Ovary (tissue), 9 donors: ENCODE data around the gene SDHD. TPM values are rescaled to one million over a fixed set of nuclear protein-coding genes. Genes with fewer than 3 reads are reported as not detected.

Experiments
- DNase-seq, 5 donors: peaks; one replicate each; pipeline ENCODE4 v3.0.0-alpha.2; 2019 to 2020
- H3K27ac ChIP-seq, 2 donors: fragments of 200-600 bp; one replicate each; pipeline versions ENCODE4 v1.5.1 to v1.8.0; 2019 to 2022
- H3K27me3 ChIP-seq: fragments of 200-600 bp; one replicate; pipeline ENCODE4 v1.8.0; 2022
- H3K36me3 ChIP-seq: fragments of 200-600 bp; sonication (generic); one replicate; pipeline ENCODE4 v1.5.1; 2019
- H3K4me1 ChIP-seq: one replicate; pipeline ENCODE4 v1.8.1; 2013; ENCODE audit warnings: mild to moderate bottlenecking, moderate library complexity; ENCODE audit not compliant: insufficient read depth
- H3K4me3 ChIP-seq: fragments of 200-600 bp; sonication (generic); one replicate; pipeline ENCODE4 v1.5.1; 2017
- H3K9me3 ChIP-seq, 2 donors: fragments of 200-600 bp in 1 of 2; sonication (generic) in 1 of 2; one replicate each; pipeline versions ENCODE4 v1.5.1 to v1.8.1; 2013 to 2019; ENCODE audit warnings: mild to moderate bottlenecking in 1 of 2, moderate library complexity in 1 of 2
- CTCF ChIP-seq, 3 donors: fragments of 450-650 bp in 2 of 3; fragments of 200-600 bp in 1 of 3; IDR thresholded peaks; one replicate each; pipeline versions ENCODE4 v1.5.1 to v1.8.0; 2016 to 2022; ENCODE audit warnings: antibody characterized with exemption in 3 of 3, mild to moderate bottlenecking in 1 of 3
- EP300 ChIP-seq: sonication (generic); formaldehyde crosslinking; IDR thresholded peaks from one replicate; pipeline ENCODE4 v1.6.1; 2017; ENCODE audit warnings: antibody characterized with exemption
- POLR2A ChIP-seq: fragments of 450-650 bp; IDR thresholded peaks from one replicate; pipeline ENCODE4 v1.6.1; 2017; ENCODE audit warnings: antibody characterized with exemption, mild to moderate bottlenecking, moderate library complexity
- WGBS, 3 donors: extraction: QIAGEN DNeasy Blood & Tissue Kit in 1 of 3; methylation state at CpG; one replicate each; pipeline versions ENCODE4 v1.1.5 to v1.1.7; 2013 to 2017; 5-methylcytosine and 5-hydroxymethylcytosine counted together
- intact Hi-C, 4 donors: fragments of 100-400 bp; cut with DNase I; formaldehyde crosslinking; loops; one replicate each; pipeline versions ENCODE4 v1.11.0 to v1.15.1; 2022 to 2023
- polyA plus RNA-seq, 2 donors: library from polyadenylated mRNA; stranded (reverse); fragments of 200-250 nt in 1 of 2; fragments of 350-450 nt in 1 of 2; fragmentation: Illumina TruSeq in 1 of 2; extraction: RNeasy Lipid Tissue Mini Kit (QIAGEN cat#74804) in 1 of 2; gene quantifications; one replicate each; pipeline ENCODE4 v1.2.3, GENCODE V29; 2013 to 2014
- total RNA-seq, 7 donors: library from RNA; depleted of rRNA in 2 of 7; stranded (reverse); fragments of >200 nt in 2 of 7; fragmentation: NEBNext Ultra II Directional in 3 of 7; extraction: Animal tissue kit (Norgen Biotek cat#: 25700) in 3 of 7; gene quantifications; one replicate each; pipeline versions ENCODE4 v1.1.0 to v1.2.4, GENCODE V29; 2016 to 2023
- donor health status: DM: no; HTN: no; CAD: no; lungs with moderate emphysema.
- donor health status: DM: no; HTN: no; CAD: no.
- donor health status: Bipolar disorder and iron deficiency.
- donor health status: DM: yes; HTN: yes; CAD: no.
- donor health status: DM: no; HTN: no; CAD: no.
- donor health status: DM: yes; HTN: yes; CAD: no.

Gene SDHD
- total and polyA plus RNA-seq, 9 donors = 64.9 to 98.4 (median 84.4) TPM

DNA sequence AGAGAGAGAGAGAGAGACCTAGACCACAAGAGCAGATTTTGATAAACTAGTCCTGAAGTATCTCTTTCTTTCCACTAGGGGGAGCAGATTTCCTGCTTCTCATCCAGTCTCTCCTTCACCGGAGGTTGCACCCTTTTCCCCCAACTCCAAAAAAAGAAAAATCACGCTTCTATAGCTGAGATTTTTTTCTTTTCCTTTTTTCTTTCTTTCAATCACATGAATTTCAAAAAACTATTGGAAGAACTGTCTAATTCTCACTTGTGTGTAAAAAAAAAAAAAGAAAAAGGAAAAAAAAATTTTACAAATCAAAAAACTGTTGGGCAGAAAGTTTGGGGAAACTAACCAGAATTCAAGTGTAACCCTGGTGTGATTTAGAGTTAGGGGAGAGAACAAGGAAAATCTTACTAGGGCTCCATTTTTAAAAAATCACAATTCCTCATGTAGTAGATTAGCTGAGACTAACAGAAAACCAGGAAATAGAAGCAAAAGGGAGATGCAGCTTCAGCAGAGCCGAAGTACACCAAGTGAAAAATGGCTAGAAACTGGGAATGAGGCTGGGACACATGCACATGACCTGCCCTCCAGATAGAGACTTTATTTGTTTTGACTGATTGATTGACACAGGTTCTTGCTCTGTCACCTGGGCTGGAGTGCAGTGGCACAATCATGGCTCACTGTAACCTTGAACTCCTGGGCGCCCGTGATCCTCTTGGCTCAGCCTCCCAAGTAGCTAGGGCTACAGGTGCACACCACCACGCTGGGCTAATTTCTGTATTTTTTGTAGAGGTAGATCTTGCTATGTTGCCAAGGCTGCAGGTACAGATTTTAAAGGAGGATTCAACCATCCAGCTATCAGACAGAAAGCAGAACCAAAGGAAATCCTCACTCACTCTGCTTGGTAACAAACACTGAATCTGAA is 27.1 kb downstream of the SDHD start:
- WGBS, 3 donors = 52 to 61% (median 58%) methylated on average over 6 of the region's 6 CpGs
- H3K4me1 ChIP-seq = no peaks in the 10 kb centered on the region
- intact Hi-C loops = no loop called here

GRCh38 chr11:112114460-112114859 is 27.8 kb downstream of the SDHD start:
- Histone ChIP-seq H3K27me3 (no peaks in the 10 kb centered on the region), H3K4me3 (no peak overlapping the region), H3K4me1 (no peaks in the 10 kb centered on the region), H3K36me3 (no peaks in the 10 kb centered on the region), H3K9me3 (no peaks in the 10 kb centered on the region), H3K27ac (no peak overlapping the region)
- intact Hi-C loops = no loop called here
- TF ChIP-seq CTCF (IDR thresholded peaks at IDR 0.05) = no peak
- WGBS, 3 donors = 84 to 92% (median 86%) methylated on average over 2 of the region's 2 CpGs
- DNase-seq = no peak

More for the DNA sequence above, 27.1 kb downstream of the SDHD start:
- H3K9me3 ChIP-seq = no peaks in the 10 kb centered on the region
- no peaks in the 10 kb centered on the region for H3K27me3 ChIP-seq
- H3K36me3 ChIP-seq = no peaks in the 10 kb centered on the region
- H3K4me3 ChIP-seq = no peak overlapping the region
- TF ChIP-seq CTCF (IDR thresholded peaks at IDR 0.05) (peak in 1 of 3 donors; percentile 30), POLR2A (no peak), EP300 (no peak)
- DNase-seq = no peak
- no peak overlapping the region for H3K27ac ChIP-seq

GRCh38 chr11:112115386-112115785 is 28.7 kb downstream of the SDHD start:
- Histone ChIP-seq H3K9me3 (no peaks in the 10 kb centered on the region), H3K36me3 (no peaks in the 10 kb centered on the region), H3K27ac (no peak overlapping the region), H3K4me1 (no peaks in the 10 kb centered on the region), H3K27me3 (no peaks in the 10 kb centered on the region), H3K4me3 (no peak overlapping the region)
- intact Hi-C loops = no loop called here
- TF ChIP-seq CTCF (IDR thresholded peaks at IDR 0.05) (no peak), POLR2A (no peak), EP300 (no peak)
- WGBS, 3 donors = 78 to 81% (median 81%) methylated on average over 5 of the region's 5 CpGs
- DNase-seq = no peak

- Histone ChIP-seq H3K4me1 (no peaks in the 10 kb centered on the region), H3K27me3 (no peaks in the 10 kb centered on the region), H3K4me3 (no peak overlapping the region), H3K9me3 (no peaks in the 10 kb centered on the region), H3K27ac (no peak overlapping the region), H3K36me3 (no peaks in the 10 kb centered on the region)
- intact Hi-C loops = no loop called here
- DNase-seq = no peak
- TF ChIP-seq CTCF (IDR thresholded peaks at IDR 0.05) (no peak), EP300 (no peak), POLR2A (no peak)
- WGBS, 3 donors = 82 to 94% (median 87%) methylated on average over 2 of the region's 2 CpGs
Measured at GRCh38 chr11:112118176-112118575, 31.5 kb downstream of the SDHD start.
